Hindlimb muscle (tissue), 1 donor: Measurements from ENCODE around the gene SPPL2A. TPM values are rescaled to one million over a fixed set of nuclear protein-coding genes. Genes with fewer than 3 reads are reported as not detected.
"Not testable (repeated sequence)": the region's sequence is repeated elsewhere in the genome, so short reads cannot be mapped to it uniquely, and the experiment has no call there.

Experiments
- DNase-seq: peaks from one replicate; pipeline ENCODE4 v3.0.0-alpha.2; 2013
- polyA plus RNA-seq: library from polyadenylated mRNA; unstranded; fragments of 120-200 nt; gene quantifications from one replicate; pipeline ENCODE4 v1.2.1, GENCODE V29; 2013; ENCODE audit not compliant: insufficient read length

The SPPL2A gene, protein sequence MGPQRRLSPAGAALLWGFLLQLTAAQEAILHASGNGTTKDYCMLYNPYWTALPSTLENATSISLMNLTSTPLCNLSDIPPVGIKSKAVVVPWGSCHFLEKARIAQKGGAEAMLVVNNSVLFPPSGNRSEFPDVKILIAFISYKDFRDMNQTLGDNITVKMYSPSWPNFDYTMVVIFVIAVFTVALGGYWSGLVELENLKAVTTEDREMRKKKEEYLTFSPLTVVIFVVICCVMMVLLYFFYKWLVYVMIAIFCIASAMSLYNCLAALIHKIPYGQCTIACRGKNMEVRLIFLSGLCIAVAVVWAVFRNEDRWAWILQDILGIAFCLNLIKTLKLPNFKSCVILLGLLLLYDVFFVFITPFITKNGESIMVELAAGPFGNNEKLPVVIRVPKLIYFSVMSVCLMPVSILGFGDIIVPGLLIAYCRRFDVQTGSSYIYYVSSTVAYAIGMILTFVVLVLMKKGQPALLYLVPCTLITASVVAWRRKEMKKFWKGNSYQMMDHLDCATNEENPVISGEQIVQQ
- polyA plus RNA-seq = 45.0 TPM

- peak; percentile 88 for DNase-seq
These were observed at the start of gene SPPL2A for GRCh38 chr15:50765195-50765967. Gene SPPL2A (minus strand): TSS chr15:50765706. CDS start chr15:50765533, 173 bp downstream.

DNA sequence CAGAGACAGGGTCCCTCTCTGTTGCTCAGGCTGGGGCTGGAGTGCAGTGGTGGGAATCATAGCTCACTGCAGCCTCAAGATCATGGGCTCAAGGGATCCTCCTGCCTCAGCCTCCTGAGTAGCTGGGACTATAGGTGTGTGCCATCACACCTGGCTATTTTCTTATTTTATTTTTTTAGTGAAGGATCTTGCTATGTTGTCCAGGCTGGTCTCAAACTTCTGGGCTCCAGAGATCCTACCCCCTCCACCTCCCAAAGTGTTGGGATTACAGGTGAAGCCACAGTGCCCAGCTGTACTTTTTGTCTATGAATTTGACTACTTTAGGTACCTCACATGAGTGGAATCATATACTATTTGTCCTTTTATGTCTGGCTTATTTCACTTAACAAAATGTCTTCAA lies 49.1 kb upstream of the SPPL2A start:
- DNase-seq = no peak

- DNase-seq = no peak
These were observed 48.4 kb upstream of the SPPL2A start for GRCh38 chr15:50813865-50814264.

DNA sequence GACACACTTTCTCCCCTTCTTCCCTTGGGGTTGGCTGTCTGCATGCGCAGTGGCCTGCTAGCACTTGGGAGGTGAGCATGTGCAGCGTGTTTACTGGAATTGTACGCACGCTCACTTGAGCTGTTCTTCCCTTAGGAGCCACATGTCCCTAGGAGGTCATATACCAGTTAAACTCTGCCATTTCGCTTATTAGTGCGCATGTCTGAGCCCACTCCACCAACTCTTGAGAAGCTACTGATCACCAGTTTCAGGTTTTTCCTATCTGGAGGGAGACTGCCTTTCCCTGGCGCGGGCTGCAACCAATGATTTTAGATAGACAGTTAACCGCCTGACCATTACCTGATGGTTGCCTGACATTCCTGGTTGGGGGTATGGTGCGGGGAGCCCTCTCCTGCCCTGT lies 47.6 kb upstream of the SPPL2A start:
- DNase-seq = no peak

DNA sequence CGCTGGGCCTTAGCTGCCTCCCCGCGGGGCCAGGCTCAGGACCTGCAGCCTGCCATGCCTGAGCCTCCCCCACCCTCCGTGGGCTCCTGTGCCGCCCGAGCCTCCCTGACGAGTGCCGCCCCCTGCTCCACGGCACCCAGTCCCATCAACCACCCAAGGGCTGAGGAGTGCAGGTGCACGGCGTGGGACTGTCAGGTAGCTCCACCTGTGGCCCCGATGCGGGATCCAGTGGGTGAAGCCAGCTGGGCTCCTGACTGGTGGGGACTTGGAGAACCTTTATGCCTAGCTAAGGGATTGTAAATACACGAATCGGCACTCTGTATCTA lies 46.6 kb upstream of the SPPL2A start:
- DNase-seq = not testable (repeated sequence)

- DNase-seq = not testable (repeated sequence)
These were observed 46.1 kb upstream of the SPPL2A start for GRCh38 chr15:50811461-50812180.

- no peak for DNase-seq
These were observed 44.6 kb upstream of the SPPL2A start for GRCh38 chr15:50810128-50810527.

GRCh38 chr15:50808728-50809127 lies 43.2 kb upstream of the SPPL2A start:
- DNase-seq = no peak

GRCh38 chr15:50803479-50804180 lies 38.1 kb upstream of the SPPL2A start:
- no peak for DNase-seq

- no peak for DNase-seq
These were observed 35.2 kb upstream of the SPPL2A start for GRCh38 chr15:50800715-50801114.

DNA sequence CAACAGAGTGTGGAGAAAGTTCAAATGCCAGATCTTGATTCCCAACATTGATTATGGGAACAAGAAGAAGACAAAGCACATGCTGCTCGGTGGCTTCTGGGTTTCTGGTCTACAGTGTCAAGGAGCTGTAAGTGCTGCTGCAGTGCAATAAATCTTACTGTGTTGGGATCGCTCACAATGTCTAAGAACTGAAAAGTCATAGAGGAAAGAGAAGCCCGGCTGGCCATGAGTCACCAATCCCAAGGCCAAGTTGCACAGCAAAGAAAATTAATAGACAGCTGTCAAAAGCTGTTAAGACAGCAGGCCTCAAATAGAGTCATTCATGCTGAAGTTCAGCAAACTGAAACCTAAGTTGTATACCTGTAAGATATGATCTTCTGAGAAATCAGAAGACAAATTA lies 33.2 kb upstream of the SPPL2A start:
- no peak for DNase-seq

DNA sequence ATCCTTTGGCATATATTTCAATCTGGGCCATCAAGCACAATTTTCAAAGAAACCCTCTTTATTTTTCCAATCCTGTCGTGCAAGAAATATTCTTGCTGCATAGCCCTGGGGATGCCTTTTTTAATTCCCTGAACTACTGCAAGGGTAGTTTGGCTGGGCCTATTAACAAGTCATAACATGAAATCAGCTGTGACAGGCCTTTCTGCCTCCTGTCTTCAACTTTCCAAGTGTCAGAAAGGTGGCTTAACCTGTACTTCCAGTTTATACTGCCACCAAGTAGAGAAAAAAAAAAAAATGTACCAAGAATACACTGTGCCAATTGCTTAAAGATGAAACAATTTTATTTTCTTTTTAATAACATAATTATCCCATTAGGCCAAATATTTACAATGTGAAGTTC lies 32.4 kb upstream of the SPPL2A start:
- DNase-seq = no peak

GRCh38 chr15:50791486-50791885 lies 26.0 kb upstream of the SPPL2A start:
- DNase-seq = no peak

DNA sequence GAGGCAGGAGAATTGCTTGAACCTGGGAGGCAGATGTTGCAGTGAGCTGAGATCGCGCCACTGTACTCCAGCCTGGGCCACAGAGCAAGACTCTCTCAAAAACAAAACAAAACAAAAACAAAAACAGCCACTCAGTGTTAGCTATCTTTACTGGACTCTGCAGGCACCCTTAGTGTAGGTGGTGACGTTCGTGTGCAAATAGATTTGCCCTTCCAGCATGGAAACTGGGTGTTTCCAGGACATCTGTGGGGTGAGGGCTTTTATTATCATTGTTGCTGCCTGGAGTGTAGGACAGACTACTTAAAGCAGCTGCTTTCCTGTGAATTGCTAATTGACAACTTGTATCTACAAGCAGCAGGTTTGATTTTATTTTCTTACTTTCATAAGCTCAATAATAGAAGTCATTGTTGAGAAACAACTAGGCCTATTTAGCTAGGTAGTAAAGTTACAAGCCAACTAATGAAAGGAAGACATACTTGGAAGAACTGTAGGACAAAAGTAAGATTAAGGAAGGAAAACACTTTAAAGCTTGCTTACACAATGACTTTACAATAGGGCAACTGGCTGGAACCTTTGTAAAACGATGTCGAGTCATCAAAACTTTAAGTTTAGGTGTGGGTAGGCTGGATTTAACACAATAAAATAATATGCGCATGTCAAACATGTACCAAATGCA lies 25.4 kb upstream of the SPPL2A start:
- DNase-seq = no peak

DNA sequence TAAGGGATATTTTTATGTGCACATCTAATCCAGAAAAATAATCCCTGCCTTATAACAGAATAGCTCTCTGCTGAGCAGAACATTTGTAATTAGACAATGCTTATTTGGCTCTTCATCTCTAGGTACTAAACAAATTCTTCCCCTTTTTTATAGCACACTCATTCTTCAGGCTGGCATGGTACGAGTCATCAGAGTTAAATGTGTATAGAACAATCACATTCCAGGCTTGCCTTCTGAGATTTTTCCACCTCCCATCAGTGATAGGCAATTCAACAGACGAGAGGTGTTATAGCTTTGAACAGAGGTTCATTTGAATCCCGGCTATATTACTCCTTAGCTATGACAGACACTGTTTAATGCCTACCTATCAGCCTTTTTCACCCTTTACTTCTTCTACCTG lies 21.4 kb upstream of the SPPL2A start:
- no peak for DNase-seq

GRCh38 chr15:50786438-50786837 lies 20.9 kb upstream of the SPPL2A start:
- DNase-seq = no peak

- no peak for DNase-seq
These were observed 18.4 kb upstream of the SPPL2A start for GRCh38 chr15:50783895-50784294.

GRCh38 chr15:50783411-50783810 lies 17.9 kb upstream of the SPPL2A start:
- no peak for DNase-seq

- DNase-seq = no peak
These were observed 12.6 kb upstream of the SPPL2A start for GRCh38 chr15:50778086-50778485.

- DNase-seq = no peak
These were observed 11.5 kb upstream of the SPPL2A start for GRCh38 chr15:50777042-50777441.

DNA sequence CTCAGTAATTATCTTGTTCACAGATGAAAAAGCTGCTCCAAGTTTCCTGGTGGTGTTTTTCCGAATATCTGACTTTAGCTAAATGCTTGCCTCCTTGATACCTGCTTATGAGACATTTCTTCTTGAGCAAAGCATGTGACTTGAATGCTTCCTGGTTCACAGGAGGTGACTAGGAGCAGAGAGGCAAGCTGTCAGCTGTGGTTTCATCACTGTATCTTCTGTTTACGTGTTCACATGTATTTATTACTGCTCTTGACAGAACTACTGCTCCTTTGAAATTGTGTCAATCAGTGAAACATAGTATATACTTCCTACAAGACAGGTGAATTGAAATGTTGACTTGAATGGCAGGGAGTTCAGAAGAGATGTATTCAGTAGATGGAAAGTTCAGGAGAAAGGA lies 8.9 kb upstream of the SPPL2A start:
- DNase-seq = no peak

- no peak for DNase-seq
These were observed 7.9 kb upstream of the SPPL2A start for GRCh38 chr15:50773389-50773788.
